ENCODE measurements around the gene RNF145.
"Not testable (repeated sequence)": the region's sequence is repeated elsewhere in the genome, so short reads cannot be mapped to it uniquely, and the experiment has no call there.

Gene RNF145, protein sequence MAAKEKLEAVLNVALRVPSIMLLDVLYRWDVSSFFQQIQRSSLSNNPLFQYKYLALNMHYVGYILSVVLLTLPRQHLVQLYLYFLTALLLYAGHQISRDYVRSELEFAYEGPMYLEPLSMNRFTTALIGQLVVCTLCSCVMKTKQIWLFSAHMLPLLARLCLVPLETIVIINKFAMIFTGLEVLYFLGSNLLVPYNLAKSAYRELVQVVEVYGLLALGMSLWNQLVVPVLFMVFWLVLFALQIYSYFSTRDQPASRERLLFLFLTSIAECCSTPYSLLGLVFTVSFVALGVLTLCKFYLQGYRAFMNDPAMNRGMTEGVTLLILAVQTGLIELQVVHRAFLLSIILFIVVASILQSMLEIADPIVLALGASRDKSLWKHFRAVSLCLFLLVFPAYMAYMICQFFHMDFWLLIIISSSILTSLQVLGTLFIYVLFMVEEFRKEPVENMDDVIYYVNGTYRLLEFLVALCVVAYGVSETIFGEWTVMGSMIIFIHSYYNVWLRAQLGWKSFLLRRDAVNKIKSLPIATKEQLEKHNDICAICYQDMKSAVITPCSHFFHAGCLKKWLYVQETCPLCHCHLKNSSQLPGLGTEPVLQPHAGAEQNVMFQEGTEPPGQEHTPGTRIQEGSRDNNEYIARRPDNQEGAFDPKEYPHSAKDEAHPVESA

DNA sequence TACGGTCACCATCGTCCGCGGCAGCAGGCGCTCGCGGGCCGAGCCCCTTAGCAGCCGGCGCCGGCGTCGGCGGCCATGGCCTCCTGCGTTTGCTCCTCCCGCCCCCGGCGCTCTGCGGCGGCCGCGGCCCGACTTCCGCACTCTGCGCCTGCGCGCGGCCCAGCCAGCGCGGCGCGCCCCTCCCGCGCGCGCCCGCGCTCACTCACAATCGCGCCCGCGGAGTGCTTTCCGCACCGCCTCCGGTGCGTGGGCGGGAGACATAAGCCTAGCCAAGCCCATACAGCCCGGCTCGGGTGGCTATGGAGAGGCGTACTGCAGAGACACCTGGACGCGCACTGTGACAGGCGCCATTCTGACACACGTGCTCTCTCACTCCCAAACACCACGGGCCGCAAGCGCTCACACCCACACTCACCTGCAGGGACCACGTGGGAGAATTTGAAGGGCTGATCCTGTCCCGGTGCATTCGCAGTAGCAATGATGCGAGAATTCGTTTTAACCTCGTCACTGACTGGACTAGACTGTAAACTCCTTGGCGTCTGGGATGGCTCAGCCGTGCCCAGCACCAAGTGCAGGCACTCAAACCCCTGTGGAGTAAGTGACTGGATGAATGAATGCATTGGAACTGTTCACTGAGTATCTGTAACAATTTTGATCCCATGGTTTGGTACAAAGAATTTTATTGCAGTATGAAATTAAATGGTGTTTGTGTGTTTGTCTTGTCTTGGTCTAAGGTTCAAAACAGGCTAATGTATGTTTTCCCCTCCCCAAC, at the start of gene RNF145:
TSS of gene RNF145 (minus strand) at position 116 of the 772 bp plus-strand sequence. CDS start 5,936 bp downstream, outside the sequence.
- peak; percentile 95 for DNase-seq

DNA sequence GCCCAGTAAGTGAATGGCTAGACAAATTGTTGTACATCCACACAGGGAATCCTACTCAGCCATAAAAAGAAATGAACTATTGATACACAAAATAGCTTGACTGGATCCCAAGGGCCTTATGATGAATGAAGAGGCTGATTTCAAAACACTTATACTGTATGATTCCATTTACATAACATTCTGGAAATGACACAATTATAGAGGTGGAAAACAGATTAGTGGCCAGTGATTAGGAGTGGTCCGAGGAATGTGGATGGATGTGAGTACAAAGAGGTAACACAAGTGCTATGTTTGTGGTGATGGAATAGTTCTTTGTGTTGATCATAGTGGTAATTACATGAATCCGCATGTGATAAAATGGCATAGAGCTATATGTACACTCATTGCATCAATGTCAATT, 49.0 kb upstream of the RNF145 start:
- no peak for DNase-seq

DNA sequence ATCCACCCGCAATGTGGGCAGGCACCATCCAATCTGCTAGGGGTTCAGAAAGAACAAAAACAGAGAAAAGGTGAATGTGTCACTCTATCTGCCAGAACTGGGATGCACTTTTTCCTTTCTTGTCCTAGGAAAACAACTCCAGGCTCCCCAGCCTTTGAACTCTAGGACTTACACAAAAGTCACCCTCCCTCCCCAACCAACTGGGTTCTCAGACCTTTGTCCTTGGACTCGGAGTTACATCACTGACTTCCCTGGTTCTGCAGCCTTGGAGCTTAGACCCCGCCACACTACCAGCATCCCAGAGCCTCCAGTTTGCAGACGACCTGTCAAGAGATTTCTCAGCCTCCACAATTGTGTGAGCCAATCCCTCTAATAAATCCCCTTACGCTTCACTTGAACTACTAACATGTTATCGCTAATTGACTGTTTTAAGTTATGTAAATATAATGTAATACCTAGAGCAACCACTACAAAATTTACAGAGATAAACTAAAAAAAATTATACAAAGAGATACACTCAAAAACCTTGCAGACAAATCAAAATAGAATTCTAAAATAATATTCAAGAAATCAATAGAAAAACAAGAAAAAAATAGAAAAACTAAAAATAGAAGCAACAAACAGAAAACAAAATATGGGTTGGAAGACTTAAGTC, 48.4 kb upstream of the RNF145 start:
- DNase-seq: no peak

DNA sequence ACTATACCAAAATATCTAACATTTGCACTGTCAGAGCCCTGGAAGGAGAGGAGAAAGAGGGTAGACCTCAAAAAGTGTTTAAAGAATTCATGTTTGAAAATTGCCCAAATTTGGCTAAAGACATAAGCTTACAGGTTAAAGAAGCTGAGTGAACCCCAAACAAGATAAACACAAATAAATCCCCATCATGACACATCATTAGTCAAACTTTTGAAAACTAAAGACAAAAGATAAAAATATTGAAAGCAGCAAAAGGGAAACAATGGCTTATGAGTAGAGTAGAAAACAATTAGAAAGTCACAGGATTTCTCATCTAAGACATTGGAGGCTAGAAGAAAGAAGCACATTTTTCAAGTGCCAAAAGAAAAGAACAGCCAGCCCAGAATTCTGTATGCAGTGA, 47.7 kb upstream of the RNF145 start:
- no peak for DNase-seq

DNA sequence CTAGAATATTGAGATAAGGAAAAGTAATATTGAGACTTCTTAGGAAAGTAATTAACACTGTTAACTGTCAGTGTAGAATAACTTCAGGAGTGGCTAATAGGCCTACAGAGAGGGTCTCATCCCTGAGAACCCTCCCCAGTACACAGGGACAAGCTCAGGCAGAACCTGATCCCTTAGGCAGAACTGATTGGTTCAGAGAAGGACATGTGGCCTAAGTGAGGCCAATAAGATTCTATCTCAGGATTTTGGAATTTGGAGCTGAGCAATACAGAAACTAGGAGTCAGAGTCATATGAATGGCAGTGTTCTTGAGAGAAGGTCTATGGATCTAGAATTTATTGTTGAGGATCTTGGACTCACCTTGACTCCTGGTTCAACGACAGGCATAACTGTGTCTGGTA, 42.8 kb upstream of the RNF145 start:
- no peak for DNase-seq

DNA sequence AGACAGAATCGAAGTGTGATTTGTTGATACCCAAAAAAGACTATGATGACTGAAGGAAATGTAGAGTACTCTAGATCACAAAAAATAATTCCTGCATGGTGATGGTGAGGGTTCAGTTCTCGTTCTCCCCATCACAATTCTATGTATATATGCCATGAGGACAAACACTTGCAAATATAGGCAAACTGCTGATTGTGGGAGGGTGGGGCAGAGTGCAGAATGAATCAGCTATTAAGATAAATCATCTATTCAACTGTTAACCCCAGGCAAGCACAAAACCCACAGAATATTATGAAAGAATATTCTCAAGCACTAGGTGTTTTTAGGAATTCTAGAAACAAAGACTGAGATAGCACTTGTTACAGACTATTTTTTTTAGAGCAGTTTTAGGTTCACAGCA, 39.8 kb upstream of the RNF145 start:
- DNase-seq: no peak

DNA sequence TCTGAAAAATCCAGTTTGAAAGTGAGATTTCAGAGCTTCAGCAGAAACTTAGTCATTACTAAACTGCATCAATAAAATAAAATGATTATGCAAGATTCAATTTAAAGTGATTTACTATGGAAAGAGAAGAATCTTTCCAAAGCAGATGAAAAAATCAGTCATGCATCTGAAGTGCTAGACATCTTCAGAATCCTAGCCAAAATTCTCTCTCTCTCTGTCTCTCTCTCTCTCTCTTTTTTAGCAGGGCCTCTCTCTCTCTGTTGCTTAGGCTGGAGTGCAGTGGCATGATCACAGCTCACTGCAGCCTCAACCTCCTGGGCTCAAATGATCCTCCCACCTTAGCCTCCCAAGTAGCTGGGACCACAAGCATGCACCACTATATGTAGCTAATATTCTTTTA, 35.5 kb upstream of the RNF145 start:
- no peak for DNase-seq

DNA sequence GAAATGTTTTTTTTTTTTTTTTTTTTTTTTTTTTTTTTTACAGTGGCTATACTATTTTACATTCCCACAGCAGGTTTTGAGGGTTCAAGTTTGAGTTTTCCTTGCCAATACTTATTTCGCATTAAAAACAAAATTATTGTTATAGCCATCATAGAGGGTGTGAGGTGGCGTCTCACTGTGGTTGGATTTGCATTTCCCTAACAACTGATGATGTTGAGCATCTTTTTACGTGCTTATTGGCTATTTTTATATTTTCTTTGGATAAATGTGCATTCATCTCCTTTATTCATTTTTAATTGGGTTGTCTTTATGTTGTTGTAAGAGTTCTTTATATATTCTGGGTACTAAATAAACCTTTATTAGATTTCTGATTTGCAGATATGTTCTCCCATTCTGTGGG, 34.8 kb upstream of the RNF145 start:
- no peak for DNase-seq

DNA sequence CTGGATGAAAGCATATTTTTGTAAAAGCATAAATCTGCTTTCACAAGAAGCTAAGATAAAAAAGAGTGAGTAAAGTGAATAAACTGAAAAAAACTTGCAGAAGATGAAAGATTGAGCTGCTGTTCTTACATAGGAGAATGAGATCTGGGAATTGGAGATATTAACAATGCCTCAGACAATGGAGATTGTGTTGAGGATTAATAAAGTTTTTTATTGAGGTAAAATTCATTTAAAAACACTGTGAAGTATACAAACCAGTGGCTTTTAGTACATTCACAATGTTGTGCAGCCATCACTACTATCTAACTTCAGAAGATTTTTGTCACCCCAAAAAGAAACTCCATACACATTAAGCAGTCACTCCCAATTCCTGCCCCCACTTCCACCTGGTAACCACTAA, 34.0 kb upstream of the RNF145 start:
- DNase-seq: no peak

DNA sequence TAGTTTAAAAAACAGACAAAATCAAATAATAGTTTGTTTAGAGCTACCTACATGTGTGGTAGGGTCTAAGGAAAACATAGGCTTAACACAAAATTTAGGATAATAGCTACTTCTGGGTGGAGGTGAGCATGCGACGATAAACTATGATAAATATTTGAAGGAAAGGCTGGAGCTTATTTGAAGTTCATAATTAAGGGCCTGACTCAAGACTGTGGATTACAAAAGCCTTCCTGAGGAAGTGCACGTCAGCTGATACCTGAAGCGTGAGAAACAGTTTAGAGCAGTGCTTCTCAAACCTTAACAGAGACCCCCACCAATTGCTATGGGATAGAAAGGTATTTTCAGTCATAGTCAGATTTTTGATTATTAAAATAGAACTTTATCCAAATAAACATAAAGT, 33.3 kb upstream of the RNF145 start:
- DNase-seq: no peak

DNA sequence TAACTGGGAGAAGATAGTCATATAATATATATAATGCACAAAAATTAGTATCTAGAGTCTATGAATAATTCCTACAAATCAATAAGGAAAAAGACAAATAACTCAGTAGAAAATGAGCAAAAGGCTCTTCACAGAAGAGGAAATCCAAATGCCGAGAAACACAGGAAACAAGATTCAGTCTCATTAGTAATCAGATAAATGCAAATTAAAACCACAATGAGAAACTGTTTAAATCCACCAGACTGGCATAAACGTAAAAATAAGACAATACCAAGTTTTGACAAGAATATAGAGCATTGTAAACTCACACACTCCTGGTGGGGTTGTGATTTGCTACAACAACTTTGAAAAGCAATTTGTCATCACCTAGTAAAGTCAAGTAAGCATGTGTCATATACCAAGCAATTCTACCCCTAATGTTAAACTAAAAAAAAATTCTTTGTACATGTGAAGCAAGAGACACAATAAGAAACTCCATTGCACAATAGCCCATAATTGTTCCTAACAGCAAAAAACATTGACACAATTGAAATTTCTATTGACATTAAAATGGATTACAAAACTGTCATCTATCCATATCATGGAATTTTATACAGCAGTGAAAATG, 32.7 kb upstream of the RNF145 start:
- DNase-seq: no peak

DNA sequence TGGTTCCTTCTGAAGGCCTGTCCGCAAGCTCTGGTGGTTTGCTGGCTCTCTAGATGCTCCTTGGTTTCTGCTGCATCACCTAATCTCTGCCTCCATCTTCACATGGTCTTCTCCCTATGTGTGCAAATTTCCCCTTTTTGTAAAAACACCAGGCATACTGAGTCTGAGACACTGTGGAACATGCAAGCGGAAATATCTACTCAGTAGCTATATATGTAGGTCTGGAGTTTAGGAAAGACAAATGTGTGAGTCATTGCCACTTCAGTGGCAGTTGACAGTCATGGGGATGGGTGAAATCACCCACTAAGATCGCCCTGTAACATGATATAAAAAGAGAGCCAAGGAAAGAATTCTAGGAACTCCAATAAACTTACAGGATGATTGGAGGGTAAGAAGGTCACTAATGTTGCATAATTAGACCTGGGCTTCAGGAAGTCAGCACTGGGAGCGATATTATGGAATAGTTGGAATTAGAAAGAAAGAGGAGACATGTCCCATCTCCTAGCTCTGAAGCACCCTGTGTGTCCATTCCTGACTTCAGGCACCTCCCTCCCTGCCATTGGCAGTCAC, 31.0 kb upstream of the RNF145 start:
- DNase-seq: no peak

DNA sequence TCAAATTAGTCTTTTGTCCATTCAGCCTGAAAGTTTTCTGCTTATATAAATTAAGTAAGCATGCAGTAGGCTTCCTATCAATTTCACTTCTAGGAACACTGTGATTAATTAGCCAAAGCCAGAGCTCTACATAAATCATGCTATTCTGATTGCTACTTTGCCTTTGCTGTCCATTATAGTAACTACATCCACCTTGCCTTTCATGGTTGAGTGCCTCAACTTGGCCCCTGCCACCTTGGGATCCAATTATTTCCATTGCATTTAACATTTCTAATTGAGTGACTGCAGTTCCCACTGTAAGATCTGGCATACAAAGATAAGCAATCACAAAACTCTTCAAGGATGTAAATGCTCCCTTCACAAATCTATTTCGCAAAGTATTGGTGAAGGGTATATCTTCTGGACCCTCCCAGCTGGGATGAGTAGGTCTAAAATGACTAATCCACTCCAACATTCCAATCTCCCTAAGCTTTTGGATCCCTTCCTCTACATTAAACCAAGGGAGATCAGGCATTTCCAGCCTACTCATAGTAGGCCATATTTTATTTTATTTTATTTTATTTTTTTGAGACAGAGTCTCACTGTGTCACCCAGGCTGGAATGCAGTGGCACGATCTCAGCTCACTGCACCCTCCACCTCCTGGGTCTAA, 26.6 kb upstream of the RNF145 start:
- not testable (repeated sequence) for DNase-seq

DNA sequence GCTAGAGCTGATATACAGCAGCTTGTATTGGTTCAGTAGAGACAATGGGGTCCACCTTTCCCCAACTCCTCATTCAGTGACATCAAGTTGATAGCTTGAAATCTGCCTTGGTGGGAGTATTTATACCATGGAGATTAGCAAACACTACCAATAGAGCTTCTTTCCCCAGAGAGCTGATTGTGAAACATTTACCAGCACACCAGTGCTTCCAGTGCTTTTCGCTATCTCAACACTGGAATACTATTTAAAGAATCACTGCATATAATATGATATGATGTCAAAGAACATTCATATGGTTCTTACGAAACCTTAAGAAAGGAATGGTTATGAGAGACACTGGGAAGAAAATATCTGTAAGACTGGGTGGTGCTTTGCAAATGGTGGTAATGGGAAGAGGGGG, 21.8 kb upstream of the RNF145 start:
- DNase-seq: no peak

DNA sequence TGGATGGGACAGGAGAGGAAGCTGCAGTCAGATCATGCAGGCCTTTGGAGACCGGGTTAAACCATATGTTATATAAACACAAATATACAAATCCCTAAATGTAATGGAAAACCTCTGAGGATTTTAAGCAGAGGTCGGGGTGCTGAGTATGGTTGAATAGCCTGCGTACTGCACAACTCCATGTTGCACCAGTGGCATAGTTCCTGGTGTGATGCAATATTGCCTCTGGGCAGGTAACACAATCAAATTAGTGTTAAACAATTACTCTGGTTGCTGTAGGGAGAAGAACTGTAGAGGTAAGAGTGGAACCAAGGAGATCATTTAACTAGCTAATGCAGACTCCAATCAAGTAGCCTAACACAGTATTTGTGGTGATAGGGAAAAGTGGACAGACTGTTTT, 21.3 kb upstream of the RNF145 start:
- DNase-seq: no peak

DNA sequence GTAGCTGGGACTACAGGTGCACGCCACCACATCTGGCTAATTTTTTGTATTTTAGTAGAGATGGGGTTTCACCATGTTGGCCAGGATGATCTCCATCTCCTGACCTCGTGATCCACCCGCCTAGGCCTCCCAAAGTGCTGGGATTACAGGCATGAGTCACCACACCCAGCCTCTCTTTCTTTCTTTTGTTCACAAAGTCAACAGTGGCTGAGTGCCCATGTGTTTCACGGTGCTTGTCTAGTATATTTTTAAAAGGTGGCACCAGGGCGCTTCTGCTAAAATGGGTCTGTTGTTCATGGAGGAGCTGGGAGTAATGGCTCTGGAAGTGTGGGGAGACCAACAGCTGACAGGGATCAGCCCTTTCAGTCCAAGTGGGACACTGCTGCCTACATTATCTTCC, 18.7 kb upstream of the RNF145 start:
- not testable (repeated sequence) for DNase-seq

DNA sequence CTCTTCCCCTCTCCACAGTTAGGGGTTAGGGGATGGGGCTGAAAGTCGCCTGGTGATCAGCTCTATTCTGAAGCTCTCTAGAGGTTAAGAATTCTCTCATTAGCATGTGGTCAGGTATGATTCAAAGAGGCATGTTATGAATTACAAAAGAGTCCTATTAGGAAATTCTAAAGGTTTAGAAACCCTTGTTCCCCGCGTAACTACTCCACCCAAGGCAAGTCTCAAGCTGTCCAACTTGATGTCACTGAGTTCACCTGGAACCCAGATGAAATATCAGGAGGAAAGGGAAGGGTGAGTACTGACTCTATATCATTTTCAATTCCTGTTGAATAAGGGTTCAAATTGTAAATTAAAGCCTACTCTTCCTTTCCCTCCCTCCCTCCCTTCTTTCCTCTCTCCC, 18.1 kb upstream of the RNF145 start:
- DNase-seq: no peak

DNA sequence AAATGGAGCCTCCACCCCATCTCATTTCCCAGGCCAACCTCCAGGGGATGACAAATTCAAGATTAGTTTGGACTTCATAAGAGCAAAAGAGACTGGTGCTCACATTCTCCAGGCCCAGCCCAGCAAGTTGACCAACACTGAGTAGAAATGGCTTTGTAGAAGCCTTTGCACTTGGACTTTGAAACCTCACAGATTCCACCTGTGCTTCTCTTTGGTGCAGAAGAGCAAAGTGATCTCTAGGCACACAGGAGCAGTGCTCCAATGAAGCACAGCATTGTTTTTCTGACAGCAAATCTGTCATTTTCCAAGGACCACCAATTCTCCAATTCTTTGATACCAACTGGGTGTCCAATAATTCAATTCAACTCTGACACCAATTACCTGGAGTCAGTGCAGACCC, 17.1 kb upstream of the RNF145 start:
- DNase-seq: no peak

DNA sequence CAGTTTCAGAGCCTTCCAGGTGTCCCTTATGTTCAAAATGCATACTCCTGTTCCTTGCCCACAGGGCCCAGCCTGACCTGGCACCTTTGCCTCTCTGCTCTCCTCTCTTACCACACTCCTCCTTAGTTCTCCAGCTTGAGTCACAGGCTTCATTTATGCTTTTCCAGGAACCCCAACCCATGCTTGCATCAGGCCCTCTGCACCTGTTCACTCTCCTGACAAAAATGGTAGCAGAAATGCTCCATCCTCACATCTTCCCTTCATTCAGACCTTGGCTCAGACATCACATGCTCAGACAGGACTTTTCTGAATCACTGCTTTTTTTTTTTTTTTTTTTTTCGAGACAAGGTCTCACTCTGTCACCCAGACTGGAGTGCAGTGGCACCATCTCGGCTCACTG, 15.1 kb upstream of the RNF145 start:
- no peak for DNase-seq

DNA sequence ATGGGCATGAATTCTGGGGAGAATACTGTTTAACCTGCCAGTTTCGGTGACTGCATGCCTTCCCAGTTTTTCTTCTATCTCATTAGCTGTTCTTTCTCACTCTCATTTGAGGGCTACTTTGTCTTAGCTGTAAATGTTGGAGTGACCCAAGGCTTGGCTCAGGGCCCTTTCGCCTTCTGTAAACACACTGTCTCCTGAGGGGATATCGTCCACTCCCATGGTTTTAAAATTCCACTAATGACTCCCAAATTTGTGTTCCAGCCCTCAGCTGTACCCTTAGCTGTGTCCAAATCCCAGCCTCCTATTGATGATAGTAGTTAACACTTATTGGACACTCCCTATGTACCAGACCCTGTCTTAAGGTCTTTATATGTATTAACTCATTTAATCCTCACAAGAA, 14.1 kb upstream of the RNF145 start:
- no peak for DNase-seq

DNA sequence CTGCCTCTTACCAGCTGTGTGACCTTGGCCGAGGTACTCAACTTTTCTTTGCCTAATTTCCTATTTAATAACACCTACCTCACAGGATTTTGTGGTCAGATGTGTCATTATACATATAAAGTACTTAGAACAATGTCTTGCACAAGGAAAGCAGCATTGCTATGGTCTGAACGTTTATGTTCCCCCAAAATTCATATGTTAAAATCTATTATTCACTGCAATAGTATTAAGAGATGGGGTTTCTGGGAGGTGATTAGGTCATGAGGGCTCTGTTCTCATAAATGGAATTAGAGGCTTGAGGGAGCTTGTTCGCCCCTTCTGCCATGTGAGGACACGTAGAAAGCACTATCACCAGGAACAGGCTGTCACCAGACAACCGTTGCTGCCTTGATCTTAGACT, 10.9 kb upstream of the RNF145 start:
- no peak for DNase-seq

DNA sequence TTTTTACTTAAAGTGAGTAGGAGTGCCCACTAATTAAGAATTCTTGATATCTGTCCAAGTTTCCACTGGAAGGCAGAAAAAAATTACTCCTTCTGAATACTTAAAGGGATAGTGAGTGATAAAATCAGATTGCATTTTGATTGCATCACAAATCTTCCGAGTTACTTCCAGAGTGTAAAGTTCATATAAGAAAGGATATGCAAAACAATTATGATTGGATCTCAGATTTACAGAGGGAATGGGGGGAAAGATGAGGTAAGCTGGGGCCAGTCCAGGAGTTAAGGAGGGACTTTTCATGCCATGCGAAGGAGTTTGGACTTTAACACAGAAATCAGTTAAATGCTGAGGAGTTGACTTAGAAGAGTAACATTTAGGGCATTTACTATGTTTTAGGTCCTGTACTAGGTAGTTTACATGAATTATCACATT, 9.3 kb upstream of the RNF145 start:
- DNase-seq: no peak

Measured in CD4-positive, alpha-beta T cell treated with Interleukin-17A for 4 hours (primary cell).